Activated CD8-positive, alpha-beta T cell treated with anti-CD3 and anti-CD28 coated beads for 36 hours (primary cell): ENCODE data around the gene HSD17B12. TPM values are rescaled to one million over a fixed set of nuclear protein-coding genes. Genes with fewer than 3 reads are reported as not detected.

ENCODE experiments used
- ATAC-seq: fragments of 200-7000 bp; cut with Tn5 transposase; one replicate; pipeline ENCODE4 v1.10.0; 2021; ENCODE audit warnings: mild to moderate bottlenecking, moderate library complexity
- CTCF ChIA-PET: fragments of 350-600 bp; sonication (Branson Sonifier 250); formaldehyde crosslinking; loops from one replicate; lab custom pipeline; 2021; ENCODE audit warnings: antibody characterized with exemption; lab: Charles Lee
- POLR2A ChIA-PET: fragments of 350-600 bp; sonication (Branson Sonifier 250); formaldehyde crosslinking; loops from one replicate; lab custom pipeline; 2021; ENCODE audit warnings: antibody characterized with exemption; lab: Charles Lee
- DNase-seq: peaks from one replicate; pipeline ENCODE4 v3.0.0-alpha.2; 2020
- H3K27ac Mint-ChIP-seq: one replicate; pipeline ENCODE4 v1.8.0; 2021; ENCODE audit warnings: mild to moderate bottlenecking, mixed read lengths
- H3K27me3 Mint-ChIP-seq: one replicate; pipeline ENCODE4 v1.8.0; 2021; ENCODE audit warnings: mixed read lengths
- H3K36me3 Mint-ChIP-seq: one replicate; pipeline ENCODE4 v1.8.0; 2021; ENCODE audit warnings: low read depth, mixed read lengths
- H3K4me1 Mint-ChIP-seq: one replicate; pipeline ENCODE4 v1.8.0; 2021; ENCODE audit warnings: low read depth, mixed read lengths
- H3K4me3 Mint-ChIP-seq: one replicate; pipeline ENCODE4 v1.8.0; 2021; ENCODE audit warnings: mild to moderate bottlenecking, moderate library complexity, mixed read lengths
- H3K9me3 Mint-ChIP-seq: one replicate; pipeline ENCODE4 v1.8.0; 2021; ENCODE audit warnings: mixed read lengths
- intact Hi-C: fragments of 100-400 bp; cut with micrococcal nuclease; formaldehyde crosslinking; loops from one replicate; pipeline ENCODE4 v1.10.0; 2022
- total RNA-seq, 2 experiments: library from RNA; stranded (reverse); gene quantifications; one replicate each; pipeline ENCODE4 v1.2.3, GENCODE V29; 2021
- TF ChIP-seq, protein P1 (sequence below): fragments of 200-600 bp; IDR thresholded peaks from one replicate; pipeline ENCODE4 v1.8.0; 2022; ENCODE audit warnings: antibody characterized with exemption, mild to moderate bottlenecking

The HSD17B12 gene
- total RNA-seq, 2 experiments from 2014 or later = 44.8 to 46.8 TPM

DNA sequence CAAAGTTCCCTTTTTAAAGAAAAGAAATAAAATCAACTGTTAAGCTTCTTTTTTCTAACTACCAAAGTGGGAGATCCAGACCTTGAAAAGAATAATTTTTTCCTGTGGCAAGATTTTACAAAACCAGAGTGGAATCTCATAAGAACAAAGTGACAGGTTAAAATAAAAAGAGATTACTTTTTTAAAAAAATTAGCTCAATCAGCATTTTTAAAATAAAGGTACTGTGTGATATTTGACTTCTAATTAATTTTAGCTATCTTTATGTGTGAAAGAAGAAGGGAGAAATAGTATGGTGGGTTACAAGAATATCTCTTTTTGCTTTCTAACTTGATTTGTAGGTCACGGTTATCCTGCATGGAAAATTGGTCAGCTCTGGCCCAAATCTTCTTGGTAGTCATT lies 107.3 kb downstream of the HSD17B12 start:
- ChIA-PET POLR2A (no interaction called here), CTCF (interaction anchor here (1.2 kb wide), 1 partner anchor 102 kb away, joined by 4 read pairs; no protein-coding TSS in a partner anchor)
- Mint-ChIP-seq H3K27me3 (no peaks in the 10 kb centered on the region), H3K9me3 (peaks cover 15% of the 10 kb centered on the region), H3K4me1 (peaks cover 2% of the 10 kb centered on the region), H3K4me3 (no peak overlapping the region), H3K27ac (no peak overlapping the region), H3K36me3 (peaks cover 48% of the 10 kb centered on the region)
- no peak for DNase-seq
- TF ChIP-seq, protein P1, sequence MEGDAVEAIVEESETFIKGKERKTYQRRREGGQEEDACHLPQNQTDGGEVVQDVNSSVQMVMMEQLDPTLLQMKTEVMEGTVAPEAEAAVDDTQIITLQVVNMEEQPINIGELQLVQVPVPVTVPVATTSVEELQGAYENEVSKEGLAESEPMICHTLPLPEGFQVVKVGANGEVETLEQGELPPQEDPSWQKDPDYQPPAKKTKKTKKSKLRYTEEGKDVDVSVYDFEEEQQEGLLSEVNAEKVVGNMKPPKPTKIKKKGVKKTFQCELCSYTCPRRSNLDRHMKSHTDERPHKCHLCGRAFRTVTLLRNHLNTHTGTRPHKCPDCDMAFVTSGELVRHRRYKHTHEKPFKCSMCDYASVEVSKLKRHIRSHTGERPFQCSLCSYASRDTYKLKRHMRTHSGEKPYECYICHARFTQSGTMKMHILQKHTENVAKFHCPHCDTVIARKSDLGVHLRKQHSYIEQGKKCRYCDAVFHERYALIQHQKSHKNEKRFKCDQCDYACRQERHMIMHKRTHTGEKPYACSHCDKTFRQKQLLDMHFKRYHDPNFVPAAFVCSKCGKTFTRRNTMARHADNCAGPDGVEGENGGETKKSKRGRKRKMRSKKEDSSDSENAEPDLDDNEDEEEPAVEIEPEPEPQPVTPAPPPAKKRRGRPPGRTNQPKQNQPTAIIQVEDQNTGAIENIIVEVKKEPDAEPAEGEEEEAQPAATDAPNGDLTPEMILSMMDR = no peak
- no peak for ATAC-seq
- intact Hi-C loops = no loop called here

DNA sequence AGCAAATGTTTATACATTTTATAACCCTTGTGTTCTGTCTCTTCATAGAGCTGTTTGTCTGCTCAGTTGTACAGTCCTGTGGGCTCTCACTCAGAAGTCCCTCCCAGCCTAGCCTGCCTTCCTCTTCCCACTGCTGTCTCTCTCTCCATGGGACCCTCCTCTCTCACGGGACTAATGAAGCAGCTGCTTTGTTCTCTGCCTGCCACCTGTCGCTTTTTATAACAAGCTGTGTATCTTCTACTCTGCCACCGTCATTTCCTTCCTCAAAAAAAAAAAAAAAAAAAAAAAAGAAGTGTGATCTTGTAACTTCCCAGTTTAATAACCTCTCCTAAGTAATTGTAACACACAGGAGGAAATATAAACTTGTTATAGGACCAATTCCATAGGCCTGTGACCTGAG lies 107.9 kb downstream of the HSD17B12 start:
- intact Hi-C loops = no loop called here
- no peak for DNase-seq
- Mint-ChIP-seq H3K4me3 (no peak overlapping the region), H3K9me3 (peaks cover 13% of the 10 kb centered on the region), H3K27me3 (no peaks in the 10 kb centered on the region), H3K4me1 (peaks cover 2% of the 10 kb centered on the region), H3K36me3 (peaks cover 44% of the 10 kb centered on the region), H3K27ac (no peak overlapping the region)
- TF ChIP-seq, protein P1 = no peak
- CTCF ChIA-PET = interaction anchor here (1.2 kb wide), 1 partner anchor 101 kb away, joined by 4 read pairs; no protein-coding TSS in a partner anchor
- POLR2A ChIA-PET = no interaction called here
- no peak for ATAC-seq

DNA sequence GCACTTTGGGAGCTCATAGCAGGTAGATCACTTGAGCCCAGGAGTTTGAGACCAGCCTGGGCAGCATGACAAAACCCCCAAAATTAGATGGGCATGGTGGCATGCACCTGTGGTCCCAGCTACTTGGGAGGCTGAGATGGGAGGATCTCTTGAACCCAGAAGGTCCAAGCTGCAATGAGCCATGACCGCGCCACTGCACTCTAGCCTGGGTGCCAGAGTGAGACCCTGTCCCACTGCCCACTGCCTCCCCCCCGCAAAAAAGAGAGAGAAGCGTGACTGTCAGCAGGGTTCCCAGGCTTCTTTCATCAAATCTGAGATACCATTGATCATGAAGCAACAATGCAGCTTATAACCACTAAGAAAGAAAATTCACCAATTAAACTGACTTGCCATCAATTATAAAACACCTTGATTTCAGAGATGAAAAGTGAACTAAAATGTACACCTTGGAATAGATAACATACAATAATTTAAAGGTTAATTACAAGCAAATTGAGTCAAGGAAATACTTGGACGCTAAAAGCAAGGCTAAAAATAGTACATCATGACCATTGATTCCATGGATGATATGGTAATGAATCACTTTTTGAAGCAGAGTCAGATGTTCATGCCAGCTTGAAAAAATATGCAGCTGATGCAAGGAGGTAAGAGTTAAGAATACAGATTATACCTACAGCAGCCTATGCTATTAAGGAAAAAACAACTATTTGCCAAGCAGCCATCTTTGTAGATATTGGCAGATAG lies 109.3 kb downstream of the HSD17B12 start:
- DNase-seq (no peak), ATAC-seq (no peak)
- CTCF ChIA-PET = interaction anchor here (1.0 kb wide), 1 partner anchor 62 kb away, joined by 3 read pairs; no protein-coding TSS in a partner anchor
- H3K36me3 Mint-ChIP-seq = peaks cover 36% of the 10 kb centered on the region
- TF ChIP-seq, protein P1 = no peak
- intact Hi-C loops = no loop called here
- POLR2A ChIA-PET = no interaction called here
- no peak overlapping the region for H3K4me3 Mint-ChIP-seq
- H3K9me3 Mint-ChIP-seq = peaks cover 5% of the 10 kb centered on the region
- peaks cover 2% of the 10 kb centered on the region for H3K4me1 Mint-ChIP-seq
- no peak overlapping the region for H3K27ac Mint-ChIP-seq
- H3K27me3 Mint-ChIP-seq = no peaks in the 10 kb centered on the region

DNA sequence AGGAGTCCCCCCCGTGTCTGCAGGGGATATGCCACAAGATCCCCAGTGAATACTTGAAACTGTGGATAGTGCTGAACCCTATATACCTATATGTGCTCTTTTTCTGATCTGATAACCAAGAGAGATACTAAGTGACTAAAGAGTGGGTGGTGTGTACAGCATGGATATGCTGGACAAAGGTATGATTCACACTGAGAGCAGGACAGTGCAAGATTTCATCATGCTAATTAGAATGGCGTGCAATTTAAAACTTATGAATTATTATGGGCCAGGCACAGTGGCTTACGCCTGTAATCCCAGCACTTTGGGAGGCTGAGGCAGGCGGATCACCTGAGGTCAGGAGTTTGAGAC lies 109.9 kb downstream of the HSD17B12 start:
- Mint-ChIP-seq H3K4me3 (no peak overlapping the region), H3K4me1 (peaks cover 2% of the 10 kb centered on the region), H3K27ac (no peak overlapping the region), H3K27me3 (no peaks in the 10 kb centered on the region), H3K36me3 (peaks cover 33% of the 10 kb centered on the region), H3K9me3 (peaks cover under 1% of the 10 kb centered on the region)
- POLR2A ChIA-PET = no interaction called here
- CTCF ChIA-PET = no interaction called here
- DNase-seq (no peak), ATAC-seq (no peak)
- intact Hi-C loops = no loop called here
- TF ChIP-seq, protein P1 = no peak

DNA sequence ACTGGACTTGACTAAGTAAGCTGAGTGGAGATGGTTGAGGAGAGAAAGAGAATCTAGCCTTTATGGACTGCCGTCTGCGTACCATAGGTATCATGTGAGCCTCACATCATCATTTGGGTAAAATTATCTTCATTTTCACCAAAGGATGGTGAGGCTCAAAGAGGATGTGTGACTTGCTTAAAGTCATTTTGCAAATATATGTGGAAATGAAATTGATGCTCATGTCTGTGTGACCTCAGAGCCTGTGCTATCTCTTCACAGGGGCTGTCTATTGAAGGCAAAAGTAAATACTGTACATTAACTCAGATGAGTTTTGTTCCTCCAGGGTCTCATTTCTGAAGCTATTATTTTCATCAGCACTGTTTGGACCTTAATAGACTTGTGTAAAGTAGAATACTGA lies 116.8 kb downstream of the HSD17B12 start:
- H3K4me3 Mint-ChIP-seq = no peak overlapping the region
- no peaks in the 10 kb centered on the region for H3K9me3 Mint-ChIP-seq
- no peaks in the 10 kb centered on the region for H3K4me1 Mint-ChIP-seq
- DNase-seq (no peak), ATAC-seq (no peak)
- TF ChIP-seq, protein P1 = no peak
- intact Hi-C loops = no loop called here
- POLR2A ChIA-PET = no interaction called here
- no peaks in the 10 kb centered on the region for H3K27me3 Mint-ChIP-seq
- CTCF ChIA-PET = no interaction called here
- H3K36me3 Mint-ChIP-seq = peaks cover 31% of the 10 kb centered on the region
- no peak overlapping the region for H3K27ac Mint-ChIP-seq
